IPS-18a (cell line): ENCODE data around the gene ADH4.
"Not testable (repeated sequence)": the region's sequence is repeated elsewhere in the genome, so short reads cannot be mapped to it uniquely, and the experiment has no call there.

Experiments
- H3K27ac ChIP-seq: one replicate; pipeline ENCODE4 v1.5.1; 2013; ENCODE audit warnings: low read length
- H3K27me3 ChIP-seq: one replicate; pipeline ENCODE4 v1.6.1; 2013; ENCODE audit warnings: mild to moderate bottlenecking, low read length; ENCODE audit not compliant: control insufficient read depth, insufficient read depth
- H3K36me3 ChIP-seq: one replicate; pipeline ENCODE4 v1.6.1; 2013; ENCODE audit warnings: low read depth, low read length; ENCODE audit not compliant: control insufficient read depth
- H3K4me1 ChIP-seq: one replicate; pipeline ENCODE4 v1.6.1; 2013; ENCODE audit warnings: low read depth, low read length; ENCODE audit not compliant: control insufficient read depth
- H3K4me3 ChIP-seq: one replicate; pipeline ENCODE4 v1.5.1; 2013; ENCODE audit warnings: low read length
- H3K9ac ChIP-seq: one replicate; pipeline ENCODE4 v1.6.1; 2013; ENCODE audit warnings: mild to moderate bottlenecking, low read length, moderate library complexity
- H3K9me3 ChIP-seq: one replicate; pipeline ENCODE4 v1.6.1; 2013; ENCODE audit warnings: low read depth, low read length; ENCODE audit not compliant: control insufficient read depth

ADH4 gene

GRCh38 chr4:99126376-99126775 is 17.7 kb downstream of the ADH4 start:
- Histone ChIP-seq H3K4me1 (no peaks in the 10 kb centered on the region), H3K27me3 (no peaks in the 10 kb centered on the region), H3K9me3 (peaks cover 15% of the 10 kb centered on the region), H3K9ac (no peak overlapping the region), H3K36me3 (no peaks in the 10 kb centered on the region), H3K4me3 (no peak overlapping the region), H3K27ac (no peak overlapping the region)

- no peaks in the 10 kb centered on the region for H3K27me3 ChIP-seq
- peaks cover 9% of the 10 kb centered on the region for H3K4me1 ChIP-seq
- H3K9ac ChIP-seq, result no peak overlapping the region
- H3K36me3 ChIP-seq, result no peaks in the 10 kb centered on the region
- H3K4me3 ChIP-seq, result no peak overlapping the region
- no peak overlapping the region for H3K27ac ChIP-seq
- no peaks in the 10 kb centered on the region for H3K9me3 ChIP-seq
Measured at GRCh38 chr4:99121008-99121407, 23.1 kb downstream of the ADH4 start.

DNA sequence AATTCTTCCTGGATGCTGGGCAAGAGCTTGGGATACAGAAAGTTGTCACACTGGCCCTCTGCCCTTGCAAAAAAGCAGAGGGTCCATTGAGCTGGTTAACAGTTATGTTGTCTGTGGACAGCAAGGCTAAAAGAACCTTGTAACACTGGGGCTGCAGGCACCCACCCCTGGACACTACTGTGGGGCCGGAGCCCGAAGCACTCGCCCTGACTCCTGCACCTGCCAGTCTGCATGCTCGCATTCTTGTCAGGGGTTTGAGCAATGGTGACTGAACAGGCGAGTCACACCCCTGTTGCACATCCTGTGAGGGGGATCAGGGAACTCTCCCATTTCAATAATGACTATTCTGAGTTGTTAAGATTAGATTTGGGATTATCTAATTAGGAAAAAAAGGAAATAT is 23.6 kb downstream of the ADH4 start:
- Histone ChIP-seq H3K27ac (no peak overlapping the region), H3K9ac (no peak overlapping the region), H3K4me3 (no peak overlapping the region), H3K36me3 (no peaks in the 10 kb centered on the region), H3K9me3 (no peaks in the 10 kb centered on the region), H3K27me3 (no peaks in the 10 kb centered on the region), H3K4me1 (peaks cover 9% of the 10 kb centered on the region)

DNA sequence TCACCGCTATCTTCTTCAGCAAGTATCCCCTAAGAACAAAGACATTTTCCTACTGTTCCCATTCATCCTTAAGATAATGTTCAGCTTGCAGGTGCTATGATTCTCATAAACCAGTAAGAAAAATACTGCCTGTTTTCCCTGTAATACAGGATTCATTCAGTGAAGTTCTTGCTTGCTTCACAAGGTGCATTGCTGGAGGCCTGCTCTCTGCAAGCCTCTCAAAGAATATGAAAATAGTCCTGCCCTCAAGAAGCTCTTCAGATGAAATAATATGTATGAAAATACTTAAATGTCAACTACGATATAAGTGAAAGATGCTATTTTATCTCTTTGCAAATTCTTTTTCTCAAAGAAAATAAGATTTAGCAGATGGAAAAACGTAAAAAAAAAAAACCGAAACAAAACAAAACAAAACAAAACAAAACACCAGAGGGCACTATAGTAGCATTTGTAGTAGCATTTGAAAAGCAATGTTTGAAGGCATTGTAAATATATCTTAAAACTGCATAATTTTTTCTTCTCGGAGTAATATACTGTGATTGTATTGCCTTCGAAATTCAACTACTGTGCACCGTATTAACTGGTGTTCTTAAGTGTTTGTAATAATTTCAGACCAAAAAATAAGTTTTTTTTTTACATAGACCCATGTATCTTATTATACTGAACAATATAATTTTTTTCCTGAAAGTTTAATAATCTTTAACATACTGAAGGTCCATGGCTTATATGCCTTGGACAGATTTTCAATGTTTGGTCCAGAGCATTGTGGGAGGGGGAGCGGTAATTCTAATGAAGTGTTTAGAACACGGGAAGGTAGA is 26.0 kb downstream of the ADH4 start:
- H3K9ac ChIP-seq, result no peak overlapping the region
- H3K27me3 ChIP-seq, result no peaks in the 10 kb centered on the region
- H3K4me1 ChIP-seq, result peaks cover 9% of the 10 kb centered on the region
- no peaks in the 10 kb centered on the region for H3K9me3 ChIP-seq
- no peak overlapping the region for H3K27ac ChIP-seq
- H3K4me3 ChIP-seq, result no peak overlapping the region
- H3K36me3 ChIP-seq, result no peaks in the 10 kb centered on the region

DNA sequence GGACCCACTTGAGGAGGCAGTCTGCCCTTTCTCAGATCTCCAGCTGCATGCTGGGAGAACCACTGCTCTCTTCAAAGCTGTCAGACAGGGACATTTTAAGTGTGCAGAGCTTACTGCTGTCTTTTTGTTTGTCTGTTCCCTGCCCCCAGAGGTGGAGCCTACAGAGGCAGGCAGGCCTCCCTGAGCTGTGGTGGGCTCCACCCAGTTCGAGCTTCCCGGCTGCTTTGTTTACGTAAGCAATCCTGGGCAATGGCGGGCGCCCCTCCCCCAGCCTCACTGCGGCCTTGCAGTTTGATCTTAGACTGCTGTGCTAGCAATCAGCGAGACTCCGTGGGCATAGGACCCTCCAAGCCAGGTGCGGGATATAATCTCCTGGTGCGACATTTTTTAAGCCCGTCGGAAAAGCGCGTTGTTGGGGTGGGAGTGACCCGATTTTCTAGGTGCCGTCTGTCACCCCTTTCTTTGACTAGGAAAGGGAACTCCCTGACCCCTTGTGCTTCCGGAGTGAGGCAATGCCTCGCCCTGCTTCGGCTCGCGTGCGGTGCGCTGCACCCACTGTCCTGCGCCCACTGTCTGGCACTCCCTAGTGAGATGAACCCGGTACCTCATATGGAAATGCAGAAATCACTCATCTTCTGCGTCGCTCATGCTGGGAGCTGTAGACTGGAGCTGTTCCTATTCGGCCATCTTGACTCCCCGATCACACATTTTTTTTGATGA is 26.8 kb downstream of the ADH4 start:
- H3K27ac ChIP-seq, H3K27me3 ChIP-seq, H3K9me3 ChIP-seq, H3K36me3 ChIP-seq, H3K4me3 ChIP-seq, H3K9ac ChIP-seq, H3K4me1 ChIP-seq: not testable (repeated sequence)

DNA sequence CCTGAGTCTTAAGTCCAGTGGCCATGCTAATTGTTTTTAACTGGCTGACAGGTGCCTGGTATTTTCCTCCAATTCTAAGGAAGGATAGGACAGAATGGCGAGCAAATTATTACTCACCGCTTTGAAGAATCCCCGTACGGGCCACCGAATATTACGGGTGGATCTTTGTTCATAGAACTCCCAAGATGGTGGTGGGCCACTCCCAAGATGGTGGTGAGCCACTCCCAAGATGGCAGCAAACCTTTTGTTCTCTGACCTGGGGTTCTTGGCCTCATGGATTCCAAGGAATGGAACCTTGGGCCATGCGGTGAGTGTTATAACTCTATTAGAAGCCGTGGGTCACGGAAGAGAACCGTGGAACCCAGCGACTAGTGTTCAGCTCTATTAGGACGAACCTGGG is 34.8 kb downstream of the ADH4 start:
- not testable (repeated sequence) for H3K9ac ChIP-seq, H3K27me3 ChIP-seq, H3K4me1 ChIP-seq, H3K27ac ChIP-seq, H3K4me3 ChIP-seq, H3K9me3 ChIP-seq, H3K36me3 ChIP-seq

DNA sequence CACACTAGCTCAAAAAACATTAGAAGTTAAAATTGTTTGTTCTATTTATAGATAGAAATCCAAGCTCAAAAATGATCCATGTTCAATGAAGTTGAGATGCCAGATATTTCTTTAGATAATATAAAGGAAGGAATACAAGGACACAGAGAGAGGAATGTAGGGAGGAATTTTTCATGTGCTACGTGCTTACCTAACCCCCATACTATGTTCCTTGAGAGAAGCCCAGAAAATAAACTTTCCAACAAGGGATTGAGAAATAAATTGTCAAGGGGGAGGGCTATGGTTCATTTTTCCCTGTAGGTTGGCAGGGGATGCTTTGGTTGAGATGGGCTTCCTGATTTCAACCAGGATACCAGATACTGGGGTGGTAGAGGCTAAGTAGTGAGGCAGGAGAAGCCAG is 39.9 kb downstream of the ADH4 start:
- H3K4me1 ChIP-seq, result no peaks in the 10 kb centered on the region
- no peak overlapping the region for H3K27ac ChIP-seq
- no peaks in the 10 kb centered on the region for H3K36me3 ChIP-seq
- no peak overlapping the region for H3K9ac ChIP-seq
- no peak overlapping the region for H3K4me3 ChIP-seq
- no peaks in the 10 kb centered on the region for H3K9me3 ChIP-seq
- no peaks in the 10 kb centered on the region for H3K27me3 ChIP-seq

GRCh38 chr4:99103166-99103565 is 40.9 kb downstream of the ADH4 start:
- H3K9me3 ChIP-seq, result no peaks in the 10 kb centered on the region
- no peak overlapping the region for H3K27ac ChIP-seq
- no peak overlapping the region for H3K4me3 ChIP-seq
- H3K36me3 ChIP-seq, result no peaks in the 10 kb centered on the region
- H3K4me1 ChIP-seq, result no peaks in the 10 kb centered on the region
- no peak overlapping the region for H3K9ac ChIP-seq
- no peaks in the 10 kb centered on the region for H3K27me3 ChIP-seq

GRCh38 chr4:99102634-99103033 is 41.5 kb downstream of the ADH4 start:
- Histone ChIP-seq H3K9me3 (no peaks in the 10 kb centered on the region), H3K9ac (no peak overlapping the region), H3K4me1 (no peaks in the 10 kb centered on the region), H3K4me3 (no peak overlapping the region), H3K27me3 (no peaks in the 10 kb centered on the region), H3K27ac (no peak overlapping the region), H3K36me3 (no peaks in the 10 kb centered on the region)

- Histone ChIP-seq H3K9me3 (no peaks in the 10 kb centered on the region), H3K4me1 (no peaks in the 10 kb centered on the region), H3K36me3 (no peaks in the 10 kb centered on the region), H3K27me3 (no peaks in the 10 kb centered on the region), H3K27ac (no peak overlapping the region), H3K4me3 (no peak overlapping the region), H3K9ac (no peak overlapping the region)
Measured at GRCh38 chr4:99100876-99101275, 43.2 kb downstream of the ADH4 start.

DNA sequence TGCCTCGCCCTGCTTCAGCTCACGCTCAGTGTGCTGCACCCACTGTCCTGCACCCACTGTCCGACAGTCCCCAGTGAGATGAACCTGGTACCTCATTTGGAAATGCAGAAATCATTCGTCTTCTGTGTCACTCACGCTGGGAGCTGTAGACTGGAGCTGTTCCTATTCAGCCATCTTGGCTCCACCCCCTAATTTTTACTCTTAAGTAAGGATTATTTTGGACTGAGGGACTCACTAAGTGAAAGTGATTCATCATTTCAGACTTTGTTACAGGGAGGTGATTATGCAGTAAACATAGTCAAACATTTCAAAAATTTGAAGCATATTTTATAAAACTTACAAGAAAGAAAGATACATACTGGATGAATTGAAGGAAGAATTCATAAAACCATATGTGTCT is 44.3 kb downstream of the ADH4 start:
- not testable (repeated sequence) for H3K4me3 ChIP-seq, H3K4me1 ChIP-seq, H3K27me3 ChIP-seq, H3K9ac ChIP-seq, H3K27ac ChIP-seq, H3K9me3 ChIP-seq, H3K36me3 ChIP-seq

DNA sequence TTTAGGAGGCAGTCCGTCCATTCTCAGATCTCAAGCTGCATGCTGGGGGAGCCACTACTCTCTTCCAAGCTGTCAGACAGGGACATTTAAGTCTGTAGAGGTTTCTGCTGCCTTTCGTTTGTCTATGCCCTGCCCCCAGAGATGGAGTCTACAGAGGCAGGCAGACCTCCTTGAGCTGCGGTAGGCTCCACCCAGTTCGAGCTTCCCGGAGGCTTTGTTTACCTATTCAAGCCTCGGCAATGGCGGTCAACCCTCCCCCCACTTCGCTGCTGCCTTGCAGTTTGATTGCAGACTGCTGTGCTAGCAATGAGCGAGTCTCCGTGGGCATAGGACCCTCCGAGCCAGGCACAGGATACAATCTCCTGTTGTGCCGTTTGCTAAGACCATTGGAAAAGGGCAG is 44.8 kb downstream of the ADH4 start:
- no peaks in the 10 kb centered on the region for H3K36me3 ChIP-seq
- H3K9me3 ChIP-seq, result no peaks in the 10 kb centered on the region
- no peak overlapping the region for H3K9ac ChIP-seq
- H3K4me1 ChIP-seq, result no peaks in the 10 kb centered on the region
- no peaks in the 10 kb centered on the region for H3K27me3 ChIP-seq
- no peak overlapping the region for H3K27ac ChIP-seq
- no peak overlapping the region for H3K4me3 ChIP-seq
